CD14-positive monocyte (primary cell): ENCODE data around the gene GRAMD2B. TPM values are rescaled to one million over a fixed set of nuclear protein-coding genes. Genes with fewer than 3 reads are reported as not detected.
"Not testable (repeated sequence)": the region's sequence is repeated elsewhere in the genome, so short reads cannot be mapped to it uniquely, and the experiment has no call there.

ENCODE experiments used
- DNase-seq, 3 donors: peaks; one replicate each; pipeline ENCODE4 v3.0.0-alpha.2; 2011 to 2022
- H2AFZ ChIP-seq: 2 replicates; pipeline ENCODE4 v1.6.0; 2012; ENCODE audit warnings: mild to moderate bottlenecking, low read depth, low read length, inconsistent platforms; ENCODE audit not compliant: insufficient read depth, poor library complexity, severe bottlenecking
- H3K27ac ChIP-seq, 2 donors: 1 replicate in 1 of 2; 2 replicates in 1 of 2; pipeline ENCODE4 v1.5.1; 2012 to 2013; ENCODE audit warnings: low read length in 2 of 2, control low read depth in 1 of 2, inconsistent platforms in 1 of 2, low read depth in 1 of 2, mild to moderate bottlenecking in 1 of 2
- H3K27me3 ChIP-seq, 2 donors: one replicate each; pipeline versions ENCODE4 v1.6.0 to v1.6.1; 2011 to 2013; ENCODE audit warnings: low read length in 2 of 2; ENCODE audit not compliant: control insufficient read depth in 2 of 2, insufficient read depth in 2 of 2
- H3K36me3 ChIP-seq, 2 donors: replicated peaks in 1 of 2; 1 replicate in 1 of 2; 2 replicates in 1 of 2; pipeline versions ENCODE4 v1.5.1 to v1.6.1; 2012 to 2013; ENCODE audit warnings: low read length in 2 of 2, control low read depth in 1 of 2, inconsistent platforms in 1 of 2, mild to moderate bottlenecking in 1 of 2; ENCODE audit not compliant: insufficient read depth in 2 of 2, control insufficient read depth in 1 of 2
- H3K4me1 ChIP-seq, 2 donors: 1 replicate in 1 of 2; 2 replicates in 1 of 2; pipeline versions ENCODE4 v1.5.1 to v1.6.1; 2012 to 2013; ENCODE audit warnings: low read length in 2 of 2, control low read depth in 1 of 2, inconsistent platforms in 1 of 2, mild to moderate bottlenecking in 1 of 2, moderate library complexity in 1 of 2; ENCODE audit not compliant: insufficient read depth in 2 of 2, control insufficient read depth in 1 of 2
- H3K4me2 ChIP-seq: replicated peaks from 2 replicates; pipeline ENCODE3; 2012; ENCODE audit warnings: low read length, moderate library complexity, mild to moderate bottlenecking; ENCODE audit not compliant: poor library complexity, severe bottlenecking; ENCODE audit errors: extremely low read depth
- H3K4me3 ChIP-seq, 3 experiments: fragments of 200-600 bp in 1 of 3; sonication (generic) in 1 of 3; replicated peaks in 1 of 3; 1 replicate in 2 of 3; 2 replicates in 1 of 3; pipeline ENCODE4 v1.5.1; 2011 to 2013; ENCODE audit warnings: low read length in 3 of 3, mild to moderate bottlenecking in 3 of 3, control low read depth in 2 of 3, low read depth in 2 of 3, inconsistent platforms in 1 of 3, moderate library complexity in 1 of 3
- H3K79me2 ChIP-seq: 2 replicates; pipeline ENCODE4 v1.6.0; 2012; ENCODE audit warnings: mild to moderate bottlenecking, control low read depth, inconsistent platforms, low read length, moderate library complexity; ENCODE audit not compliant: insufficient read depth
- H3K9ac ChIP-seq: 2 replicates; pipeline ENCODE4 v1.6.0; 2017; ENCODE audit warnings: low read length, mild to moderate bottlenecking; ENCODE audit not compliant: insufficient read depth, poor library complexity, severe bottlenecking
- H3K9me3 ChIP-seq, 2 donors: replicated peaks in 1 of 2; 1 replicate in 1 of 2; 2 replicates in 1 of 2; pipeline versions ENCODE4 v1.5.1 to v1.6.1; 2012 to 2013; ENCODE audit warnings: low read length in 2 of 2, control low read depth in 1 of 2; ENCODE audit not compliant: control insufficient read depth in 1 of 2, insufficient read depth in 1 of 2
- H4K20me1 ChIP-seq: 2 replicates; pipeline ENCODE4 v1.6.0; 2012; ENCODE audit warnings: mild to moderate bottlenecking, low read length, control low read depth, moderate library complexity; ENCODE audit not compliant: insufficient read depth
- H3K27ac Mint-ChIP-seq, 7 donors: one replicate each; pipeline ENCODE4 v1.8.0; 2020; ENCODE audit warnings: mild to moderate bottlenecking in 7 of 7, mixed read lengths in 7 of 7, moderate library complexity in 6 of 7, inconsistent platforms in 2 of 7
- H3K27me3 Mint-ChIP-seq, 3 donors: one replicate each; pipeline ENCODE4 v1.8.0; 2021 to 2022; ENCODE audit warnings: low read depth in 3 of 3, mild to moderate bottlenecking in 3 of 3, mixed read lengths in 3 of 3, moderate library complexity in 3 of 3, inconsistent platforms in 1 of 3
- H3K36me3 Mint-ChIP-seq, 2 donors: one replicate each; pipeline ENCODE4 v1.8.0; 2020; ENCODE audit warnings: mixed read lengths in 2 of 2, inconsistent platforms in 1 of 2, mild to moderate bottlenecking in 1 of 2
- H3K4me1 Mint-ChIP-seq: one replicate; pipeline ENCODE4 v1.8.0; 2020; ENCODE audit warnings: mild to moderate bottlenecking, mixed read lengths
- H3K4me3 Mint-ChIP-seq, 2 donors: one replicate each; pipeline ENCODE4 v1.8.0; 2020; ENCODE audit warnings: mild to moderate bottlenecking in 2 of 2, mixed read lengths in 2 of 2, moderate library complexity in 1 of 2
- H3K9me3 Mint-ChIP-seq, 7 donors: one replicate each; pipeline ENCODE4 v1.8.0; 2020 to 2022; ENCODE audit warnings: mixed read lengths in 7 of 7, mild to moderate bottlenecking in 6 of 7, moderate library complexity in 6 of 7, inconsistent platforms in 2 of 7
- WGBS: methylation state at CpG from one replicate; pipeline ENCODE4 v1.1.5; 2013; ENCODE audit warnings: missing lambda C conversion rate; ENCODE audit not compliant: insufficient coverage; 5-methylcytosine and 5-hydroxymethylcytosine counted together
- intact Hi-C, 2 donors: fragments of 100-400 bp; cut with micrococcal nuclease; formaldehyde crosslinking; loops; one replicate each; pipeline versions ENCODE4 v1.15.0 to v1.15.1; 2023
- polyA plus RNA-seq, 3 donors: library from polyadenylated mRNA; depleted of rRNA in 1 of 3; unstranded in 2 of 3; stranded (reverse) in 1 of 3; fragments of 300-500 nt in 2 of 3; fragments of >200 nt in 1 of 3; fragmentation: Illumina TruSeq in 2 of 3; gene quantifications; 1 replicate in 2 of 3; 2 replicates in 1 of 3; pipeline ENCODE4 v1.2.3, GENCODE V29; 2012 to 2021
- TF ChIP-seq, protein P1 (sequence below): fragments of 200-600 bp; IDR thresholded peaks from one replicate; pipeline ENCODE4 v1.8.0; 2022; ENCODE audit warnings: antibody characterized with exemption, mild to moderate bottlenecking

GRAMD2B gene
- polyA plus RNA-seq, 3 donors, result 0.79 to 1.2 (median 1.1) TPM

DNA sequence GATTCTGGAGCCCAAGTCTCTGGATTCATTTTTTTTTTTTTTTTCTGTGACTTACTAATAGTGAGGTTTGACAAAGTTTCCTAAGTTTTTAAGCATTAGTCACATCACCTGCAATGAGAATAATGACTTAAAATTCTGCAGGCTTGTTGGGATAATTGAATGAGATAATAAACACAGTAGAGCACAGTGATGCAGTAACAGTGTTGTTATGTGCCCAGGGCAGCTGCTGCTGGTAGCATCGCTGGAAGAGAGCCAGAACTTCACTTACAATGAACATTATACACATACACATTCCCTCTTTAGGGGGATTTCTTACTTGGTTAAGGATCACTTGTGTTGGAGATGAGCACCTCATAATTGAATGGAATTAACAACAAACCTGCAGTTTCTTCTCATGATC is 92.9 kb downstream of the GRAMD2B start:
- Histone ChIP-seq H4K20me1 (no peaks in the 10 kb centered on the region), H3K4me1 (no peaks in the 10 kb centered on the region), H3K4me3 (no peak overlapping the region), H3K79me2 (no peaks in the 10 kb centered on the region), H3K27me3 (no peaks in the 10 kb centered on the region), H3K9me3 (no peaks in the 10 kb centered on the region), H3K36me3 (no peaks in the 10 kb centered on the region), H3K4me2 (no peak overlapping the region), H2AFZ (no peak overlapping the region), H3K27ac (no peak overlapping the region), H3K9ac (no peak overlapping the region)
- DNase-seq, result no peak
- no peak overlapping the region for H3K27ac Mint-ChIP-seq
- peaks cover 0 to 2% (median 0%) of the 10 kb centered on the region in 7 donors for H3K9me3 Mint-ChIP-seq
- no CpG with 5 or more reads among the region's 1 CpG for WGBS
- peaks cover 0 to 4% (median 3%) of the 10 kb centered on the region in 3 donors for H3K27me3 Mint-ChIP-seq
- no peaks in the 10 kb centered on the region for H3K36me3 Mint-ChIP-seq
- no peak overlapping the region for H3K4me3 Mint-ChIP-seq
- intact Hi-C loops, result no loop called here
- TF ChIP-seq, protein P1, sequence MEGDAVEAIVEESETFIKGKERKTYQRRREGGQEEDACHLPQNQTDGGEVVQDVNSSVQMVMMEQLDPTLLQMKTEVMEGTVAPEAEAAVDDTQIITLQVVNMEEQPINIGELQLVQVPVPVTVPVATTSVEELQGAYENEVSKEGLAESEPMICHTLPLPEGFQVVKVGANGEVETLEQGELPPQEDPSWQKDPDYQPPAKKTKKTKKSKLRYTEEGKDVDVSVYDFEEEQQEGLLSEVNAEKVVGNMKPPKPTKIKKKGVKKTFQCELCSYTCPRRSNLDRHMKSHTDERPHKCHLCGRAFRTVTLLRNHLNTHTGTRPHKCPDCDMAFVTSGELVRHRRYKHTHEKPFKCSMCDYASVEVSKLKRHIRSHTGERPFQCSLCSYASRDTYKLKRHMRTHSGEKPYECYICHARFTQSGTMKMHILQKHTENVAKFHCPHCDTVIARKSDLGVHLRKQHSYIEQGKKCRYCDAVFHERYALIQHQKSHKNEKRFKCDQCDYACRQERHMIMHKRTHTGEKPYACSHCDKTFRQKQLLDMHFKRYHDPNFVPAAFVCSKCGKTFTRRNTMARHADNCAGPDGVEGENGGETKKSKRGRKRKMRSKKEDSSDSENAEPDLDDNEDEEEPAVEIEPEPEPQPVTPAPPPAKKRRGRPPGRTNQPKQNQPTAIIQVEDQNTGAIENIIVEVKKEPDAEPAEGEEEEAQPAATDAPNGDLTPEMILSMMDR, result no peak
- no peaks in the 10 kb centered on the region for H3K4me1 Mint-ChIP-seq

DNA sequence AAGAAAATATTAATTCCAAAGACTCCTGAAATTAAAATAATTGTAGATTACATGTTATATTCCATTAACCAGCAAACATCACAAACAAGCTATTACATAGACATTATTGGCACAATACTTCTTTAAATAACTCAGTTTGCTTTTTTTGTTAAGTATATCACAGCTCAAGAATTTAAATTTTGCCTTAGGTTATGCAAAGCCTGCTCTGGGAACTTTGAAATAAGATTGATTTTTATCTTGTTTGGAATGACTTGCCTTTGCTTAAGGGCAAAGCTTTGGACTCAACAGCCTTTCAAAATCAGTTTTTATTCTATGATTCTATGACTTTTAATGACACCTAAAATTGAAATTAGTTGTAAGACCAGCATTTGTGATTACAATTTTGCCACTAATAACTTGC is 93.6 kb downstream of the GRAMD2B start:
- Histone ChIP-seq H3K4me3 (no peak overlapping the region), H3K27me3 (no peaks in the 10 kb centered on the region), H3K9me3 (no peaks in the 10 kb centered on the region), H3K27ac (no peak overlapping the region), H4K20me1 (no peaks in the 10 kb centered on the region), H2AFZ (no peak overlapping the region), H3K36me3 (no peaks in the 10 kb centered on the region), H3K79me2 (no peaks in the 10 kb centered on the region), H3K4me2 (no peak overlapping the region), H3K9ac (no peak overlapping the region), H3K4me1 (no peaks in the 10 kb centered on the region)
- Mint-ChIP-seq H3K27ac (no peak overlapping the region), H3K4me3 (no peak overlapping the region), H3K4me1 (no peaks in the 10 kb centered on the region), H3K36me3 (no peaks in the 10 kb centered on the region), H3K27me3 (peaks cover 0 to 4% (median 3%) of the 10 kb centered on the region in 3 donors), H3K9me3 (peaks cover 0 to 2% (median 0%) of the 10 kb centered on the region in 7 donors)
- TF ChIP-seq, protein P1, result no peak
- intact Hi-C loops, result no loop called here
- no peak for DNase-seq

DNA sequence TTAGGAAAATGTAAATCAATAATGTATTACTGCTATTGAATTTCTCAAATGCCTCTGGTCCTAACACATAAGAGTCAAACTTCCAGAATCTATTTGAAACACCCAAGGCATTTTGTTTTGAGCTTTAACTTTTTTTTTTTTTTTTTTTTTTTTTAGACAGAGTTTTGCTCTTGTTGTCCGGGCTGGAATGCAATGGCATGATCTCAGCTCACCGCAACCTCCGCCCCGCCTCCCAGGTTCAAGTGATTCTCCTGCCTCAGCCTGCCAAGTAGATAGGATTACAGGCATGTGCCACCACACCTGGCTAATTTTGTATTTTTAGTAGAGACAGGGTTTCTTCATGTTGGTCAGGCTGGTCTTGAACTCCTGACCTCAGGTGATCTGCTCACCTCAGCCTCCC is 96.0 kb downstream of the GRAMD2B start:
- H3K4me1 Mint-ChIP-seq, intact Hi-C loops, H3K36me3 ChIP-seq, H3K9ac ChIP-seq, H3K27me3 ChIP-seq, H3K27me3 Mint-ChIP-seq, H3K27ac ChIP-seq, H3K79me2 ChIP-seq, H2AFZ ChIP-seq, H3K9me3 ChIP-seq, H3K4me3 ChIP-seq, H3K4me2 ChIP-seq, H4K20me1 ChIP-seq, H3K27ac Mint-ChIP-seq, H3K36me3 Mint-ChIP-seq, H3K9me3 Mint-ChIP-seq, H3K4me1 ChIP-seq, H3K4me3 Mint-ChIP-seq, DNase-seq: not testable (repeated sequence)
- WGBS, result 100% methylated on average over 3 of the region's 4 CpGs
